ENCODE measurements around the gene LRRC59. TPM values are rescaled to one million over a fixed set of nuclear protein-coding genes. Genes with fewer than 3 reads are reported as not detected.

The LRRC59 gene
- total RNA-seq, 6 donors from 2014 or later = 19.9 to 135 (median 67.0) TPM

- Histone ChIP-seq H3K4me3 (no peak overlapping the region), H3K36me3 (peaks cover 10 to 75% (median 66%) of the 10 kb centered on the region in 4 donors), H3K4me1 (peaks cover 0 to 9% (median 6%) of the 10 kb centered on the region in 4 donors), H3K27ac (no peak overlapping the region), H3K27me3 (no peaks in the 10 kb centered on the region), H3K9me3 (no peaks in the 10 kb centered on the region)
- no peak for ATAC-seq (ENCODE audit: low FRiP score in 2 of 2)
- TF ChIP-seq POLR2AphosphoS5 (IDR thresholded peaks at IDR 0.05) = no peak
- TF ChIP-seq CTCF (IDR thresholded peaks at IDR 0.05) = no peak
- TF ChIP-seq EP300 (IDR thresholded peaks at IDR 0.05) = no peak
- no peak for TF ChIP-seq POLR2A (IDR thresholded peaks at IDR 0.05)
- peak in 1 of 2 donors; percentile 72 for DNase-seq
- WGBS, 2 donors = 98 to 100% methylated on average over 5 to 17 of the region's 17 CpGs
These were observed 39.1 kb downstream of the LRRC59 start for GRCh38 chr17:50358177-50358576.

DNA sequence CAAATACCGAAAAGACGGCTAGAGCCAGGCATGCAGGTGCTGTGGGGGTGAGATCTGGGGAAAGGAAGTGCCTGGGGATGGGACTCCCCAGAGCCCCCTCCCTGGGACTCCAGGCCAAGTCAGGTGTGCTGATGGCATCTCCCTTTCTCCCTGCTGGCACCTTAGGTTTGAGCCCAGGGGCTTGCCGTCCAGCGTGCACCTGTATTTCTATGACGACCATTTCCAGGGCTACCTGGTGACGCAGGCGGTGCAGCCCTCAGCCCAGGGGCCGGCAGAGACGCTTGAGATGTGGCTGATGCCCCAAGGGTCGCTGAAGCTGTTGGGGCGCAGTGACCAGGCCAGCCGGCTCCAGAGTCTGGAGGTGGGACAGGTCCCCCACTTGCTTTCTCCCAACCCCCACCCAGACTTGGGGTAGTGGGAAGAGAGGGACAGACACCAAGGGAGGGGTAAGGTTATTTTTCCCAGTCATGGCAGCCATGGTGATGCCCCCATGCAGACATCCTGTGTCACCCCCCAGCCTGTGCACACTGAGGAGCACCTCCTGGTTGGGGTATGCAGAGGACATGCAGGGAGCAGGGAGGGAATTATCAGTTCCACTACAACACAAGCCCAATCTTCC, 40.3 kb downstream of the LRRC59 start:
- TF ChIP-seq EP300 (IDR thresholded peaks at IDR 0.05) (no peak), POLR2A (IDR thresholded peaks at IDR 0.05) (no peak), POLR2AphosphoS5 (IDR thresholded peaks at IDR 0.05) (no peak), CTCF (IDR thresholded peaks at IDR 0.05) (no peak)
- H3K9me3 ChIP-seq = no peaks in the 10 kb centered on the region
- H3K27me3 ChIP-seq = no peaks in the 10 kb centered on the region
- no peak overlapping the region for H3K4me3 ChIP-seq
- peaks cover 0 to 2% (median under 1%) of the 10 kb centered on the region in 4 donors for H3K4me1 ChIP-seq
- peaks cover 10 to 78% (median 67%) of the 10 kb centered on the region in 4 donors for H3K36me3 ChIP-seq
- no peak overlapping the region for H3K27ac ChIP-seq
- WGBS, 2 donors = 94 to 97% methylated on average over 4 to 12 of the region's 12 CpGs
- DNase-seq (peak in 1 of 2 donors; percentile 66), ATAC-seq (ENCODE audit: low FRiP score in 2 of 2) (no peak)

DNA sequence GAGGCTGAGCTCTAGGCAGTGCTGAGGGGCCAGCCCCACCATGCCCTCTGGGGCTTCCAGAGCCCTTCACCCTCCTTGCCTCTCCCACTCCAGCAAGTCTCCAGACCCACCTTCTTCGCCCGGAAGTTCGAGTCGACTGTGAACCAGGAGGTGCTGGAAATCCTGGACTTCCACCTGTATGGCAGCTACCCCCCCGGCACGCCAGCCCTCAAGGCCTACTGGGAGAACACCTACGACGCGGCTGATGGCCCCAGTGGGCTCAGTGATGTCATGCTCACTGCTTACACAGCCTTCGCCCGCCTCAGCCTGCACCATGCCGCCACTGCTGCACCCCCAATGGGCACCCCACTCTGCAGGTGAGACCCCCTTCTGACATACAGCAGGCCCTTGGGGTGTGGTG, 40.9 kb downstream of the LRRC59 start:
- DNase-seq (peak in 1 of 2 donors; percentile 61), ATAC-seq (ENCODE audit: low FRiP score in 2 of 2) (no peak)
- WGBS, 2 donors = 94 to 98% methylated on average over 5 to 12 of the region's 12 CpGs
- TF ChIP-seq CTCF (IDR thresholded peaks at IDR 0.05) (no peak), POLR2A (IDR thresholded peaks at IDR 0.05) (no peak), POLR2AphosphoS5 (IDR thresholded peaks at IDR 0.05) (no peak), EP300 (IDR thresholded peaks at IDR 0.05) (no peak)
- H3K27me3 ChIP-seq = no peaks in the 10 kb centered on the region
- H3K36me3 ChIP-seq = peaks cover 10 to 78% (median 67%) of the 10 kb centered on the region in 4 donors
- no peak overlapping the region for H3K27ac ChIP-seq
- no peaks in the 10 kb centered on the region for H3K4me1 ChIP-seq
- H3K4me3 ChIP-seq = no peak overlapping the region
- no peaks in the 10 kb centered on the region for H3K9me3 ChIP-seq

GRCh38 chr17:50355701-50356341, 41.5 kb downstream of the LRRC59 start:
- DNase-seq (peak in 1 of 2 donors; percentile 64), ATAC-seq (ENCODE audit: low FRiP score in 2 of 2) (no peak)
- Histone ChIP-seq H3K9me3 (no peaks in the 10 kb centered on the region), H3K4me1 (no peaks in the 10 kb centered on the region), H3K4me3 (no peak overlapping the region), H3K27me3 (no peaks in the 10 kb centered on the region), H3K36me3 (peaks cover 10 to 78% (median 66%) of the 10 kb centered on the region in 4 donors), H3K27ac (no peak overlapping the region)
- TF ChIP-seq EP300 (IDR thresholded peaks at IDR 0.05) (no peak), POLR2A (IDR thresholded peaks at IDR 0.05) (no peak), POLR2AphosphoS5 (IDR thresholded peaks at IDR 0.05) (no peak), CTCF (IDR thresholded peaks at IDR 0.05) (no peak)
- WGBS, 2 donors = 79 to 92% methylated on average over 9 to 20 of the region's 20 CpGs

Measured in upper lobe of left lung (tissue), 6 donors.